MM.1S (cell line): ENCODE data around the gene HDDC3.

Experiments used
- DNase-seq: peaks from one replicate; pipeline ENCODE4 v3.0.0-alpha.2; 2015
- H2AFZ ChIP-seq: fragments of 300-600 bp; sonication (generic); 2 replicates; pipeline ENCODE4 v1.6.0; 2016; ENCODE audit warnings: antibody characterized with exemption, low read length
- H3F3A ChIP-seq: fragments of 300-600 bp; sonication (generic); 2 replicates; pipeline ENCODE4 v1.6.1; 2016; ENCODE audit warnings: mild to moderate bottlenecking, antibody characterized with exemption, low read length, moderate library complexity, mixed read lengths; ENCODE audit not compliant: insufficient read depth
- H3K27ac ChIP-seq: fragments of 300-600 bp; sonication (generic); 2 replicates; pipeline ENCODE4 v1.5.1; 2016; ENCODE audit warnings: mild to moderate bottlenecking, low read length
- H3K27me3 ChIP-seq: fragments of 300-600 bp; sonication (generic); replicated peaks from 2 replicates; pipeline ENCODE4 v1.6.0; 2016; ENCODE audit warnings: low read length; ENCODE audit not compliant: insufficient read depth
- H3K36me3 ChIP-seq: fragments of 300-600 bp; sonication (generic); replicated peaks from 2 replicates; pipeline ENCODE4 v1.6.1; 2016; ENCODE audit warnings: mild to moderate bottlenecking, low read length, mixed read lengths; ENCODE audit not compliant: insufficient read depth
- H3K4me1 ChIP-seq: fragments of 300-600 bp; sonication (generic); 2 replicates; pipeline ENCODE4 v1.6.1; 2016; ENCODE audit warnings: low read length, mixed read lengths
- H3K4me2 ChIP-seq: fragments of 300-600 bp; sonication (generic); 2 replicates; pipeline ENCODE4 v1.6.0; 2016; ENCODE audit warnings: low read depth, low read length
- H3K4me3 ChIP-seq: fragments of 300-600 bp; sonication (generic); 2 replicates; pipeline ENCODE4 v1.5.1; 2016; ENCODE audit warnings: low read length, mixed read lengths
- H3K79me2 ChIP-seq: fragments of 300-600 bp; sonication (generic); 2 replicates; pipeline ENCODE4 v1.6.1; 2016; ENCODE audit warnings: mixed run types, low read length, mixed read lengths
- H3K9ac ChIP-seq: fragments of 300-600 bp; sonication (generic); 2 replicates; pipeline ENCODE4 v1.6.1; 2016; ENCODE audit warnings: low read length, mixed read lengths
- H3K9me2 ChIP-seq: fragments of 300-600 bp; sonication (generic); replicated peaks from 2 replicates; pipeline ENCODE4 v1.6.1; 2016; ENCODE audit warnings: mild to moderate bottlenecking, low read length, mixed read lengths; ENCODE audit not compliant: insufficient read depth
- H3K9me3 ChIP-seq: fragments of 300-600 bp; sonication (generic); replicated peaks from 2 replicates; pipeline ENCODE4 v1.6.1; 2016; ENCODE audit warnings: mild to moderate bottlenecking, low read length, mixed read lengths; ENCODE audit not compliant: insufficient read depth
- H4K20me1 ChIP-seq: fragments of 300-600 bp; sonication (generic); 2 replicates; pipeline ENCODE4 v1.6.1; 2016; ENCODE audit warnings: mild to moderate bottlenecking, low read length, moderate library complexity, mixed read lengths; ENCODE audit not compliant: insufficient read depth
- CTCF ChIP-seq: fragments of 300-600 bp; sonication (generic); IDR thresholded peaks from 2 replicates; pipeline ENCODE4 v1.5.1; 2016; ENCODE audit warnings: antibody characterized with exemption, low read length, mixed read lengths
- EZH2 ChIP-seq: fragments of 300-600 bp; sonication (generic); optimal IDR thresholded peaks from 2 replicates; pipeline ENCODE3; 2017; ENCODE audit warnings: low read depth, mild to moderate bottlenecking, antibody characterized with exemption, low read length, mixed read lengths
- EZH2phosphoT487 ChIP-seq: fragments of 300-600 bp; sonication (generic); IDR thresholded peaks from 2 replicates; pipeline ENCODE4 v1.6.1; 2018; ENCODE audit warnings: antibody characterized with exemption, low read length

The HDDC3 gene

GRCh38 chr15:90970274-90970673, 37.9 kb upstream of the HDDC3 start:
- no peak overlapping the region for H3K27ac ChIP-seq
- no peak overlapping the region for H3K4me3 ChIP-seq
- no peak overlapping the region for H3K9ac ChIP-seq
- peaks cover 3% of the 10 kb centered on the region; the same call in 1 of the 2 replicates for H3F3A ChIP-seq
- H3K36me3 ChIP-seq, result peaks cover 19% of the 10 kb centered on the region
- H3K9me2 ChIP-seq, result no peaks in the 10 kb centered on the region
- H2AFZ ChIP-seq, result no peak overlapping the region
- no peaks in the 10 kb centered on the region for H3K4me1 ChIP-seq
- H3K4me2 ChIP-seq, result no peak overlapping the region
- H3K9me3 ChIP-seq, result no peaks in the 10 kb centered on the region
- H3K79me2 ChIP-seq, result 0 out of 2 replicates have a peak, but pooled peaks cover 7% of the 10 kb centered on the region
- H3K27me3 ChIP-seq, result no peaks in the 10 kb centered on the region
- no peak for DNase-seq
- no peaks in the 10 kb centered on the region for H4K20me1 ChIP-seq
- TF ChIP-seq EZH2 (no peak), CTCF (no peak), EZH2phosphoT487 (no peak)

- Histone ChIP-seq H3K9me3 (no peaks in the 10 kb centered on the region), H3K9me2 (no peaks in the 10 kb centered on the region), H3K4me1 (no peaks in the 10 kb centered on the region), H3K27me3 (no peaks in the 10 kb centered on the region), H3K4me2 (no peak overlapping the region), H3K79me2 (peaks cover 10% of the 10 kb centered on the region; the same call in 1 of the 2 replicates), H3K9ac (no peak overlapping the region), H3K27ac (no peak overlapping the region), H3F3A (peaks cover 3% of the 10 kb centered on the region; the same call in 1 of the 2 replicates), H3K36me3 (peaks cover 21% of the 10 kb centered on the region), H4K20me1 (no peaks in the 10 kb centered on the region), H3K4me3 (no peak overlapping the region), H2AFZ (no peak overlapping the region)
- DNase-seq, result no peak
- no peak for TF ChIP-seq EZH2phosphoT487
- TF ChIP-seq CTCF, result no peak
- TF ChIP-seq EZH2, result no peak
Observed at GRCh38 chr15:90968434-90968833, 36.1 kb upstream of the HDDC3 start.

DNA sequence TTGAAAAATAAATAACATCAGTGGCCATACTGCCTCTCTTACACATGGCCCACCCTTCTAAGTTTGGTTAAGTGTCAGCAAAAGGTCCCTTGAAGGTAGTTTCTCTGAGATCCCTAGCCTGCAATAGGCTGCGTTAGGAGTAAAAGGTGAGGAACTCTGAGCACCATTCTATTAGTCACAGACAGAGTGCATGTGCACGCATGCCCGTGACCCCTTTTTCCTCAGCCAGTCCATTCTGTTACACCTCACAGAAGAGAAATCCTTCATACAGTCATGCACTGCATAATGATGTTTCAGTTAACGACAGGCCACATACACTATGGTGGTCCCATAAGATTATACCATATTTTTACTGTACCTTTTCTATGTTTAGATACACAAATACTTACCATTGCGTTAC, 34.9 kb upstream of the HDDC3 start:
- H3K9me3 ChIP-seq, result no peaks in the 10 kb centered on the region
- no peak for TF ChIP-seq EZH2
- no peak for TF ChIP-seq CTCF
- TF ChIP-seq EZH2phosphoT487, result no peak
- no peak overlapping the region for H3K9ac ChIP-seq
- H3K36me3 ChIP-seq, result peaks cover 21% of the 10 kb centered on the region
- no peaks in the 10 kb centered on the region for H4K20me1 ChIP-seq
- no peak overlapping the region for H3K4me3 ChIP-seq
- H3K27ac ChIP-seq, result no peak overlapping the region
- no peaks in the 10 kb centered on the region for H3K4me1 ChIP-seq
- peaks cover 15% of the 10 kb centered on the region for H3K79me2 ChIP-seq
- peaks cover 3% of the 10 kb centered on the region; the same call in 1 of the 2 replicates for H3F3A ChIP-seq
- H3K4me2 ChIP-seq, result no peak overlapping the region
- DNase-seq, result no peak
- H3K9me2 ChIP-seq, result no peaks in the 10 kb centered on the region
- H2AFZ ChIP-seq, result no peak overlapping the region
- no peaks in the 10 kb centered on the region for H3K27me3 ChIP-seq
